GM20431 (cell line): ENCODE data around the gene PDE8A.
"Not testable (repeated sequence)": the region's sequence is repeated elsewhere in the genome, so short reads cannot be mapped to it uniquely, and the experiment has no call there.

Experiments used
- in situ Hi-C: fragments of 300-500 bp; cut with MseI, MboI; formaldehyde crosslinking; loops from one replicate; pipeline ENCODE4 v1.15.0; 2020; ENCODE audit warnings: low sequenced_read_pairs; ENCODE audit not compliant: unreplicated experiment

The PDE8A gene

DNA sequence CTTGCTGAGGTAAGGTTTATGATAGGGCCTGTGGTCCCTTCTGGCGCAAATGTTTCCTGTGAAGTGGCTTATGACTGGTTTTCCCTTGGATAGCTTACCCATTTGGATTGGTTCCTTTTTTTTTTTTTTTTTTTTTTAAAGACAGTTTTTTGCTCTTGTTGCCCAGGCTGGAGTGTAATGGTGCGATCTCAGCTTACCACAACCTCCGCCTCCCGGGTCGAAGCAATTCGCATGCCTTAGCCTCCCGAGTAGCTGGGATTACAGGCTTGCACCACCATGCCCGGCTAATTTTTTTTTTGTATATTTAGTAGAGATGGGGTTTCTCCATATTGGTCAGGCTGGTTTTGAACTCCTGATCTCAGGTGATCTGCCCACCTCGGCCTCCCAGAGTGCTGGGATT is 5.7 kb downstream of the PDE8A start:
- in situ Hi-C loops: not testable (repeated sequence)

GRCh38 chr15:84987949-84988624 is 6.4 kb downstream of the PDE8A start:
- in situ Hi-C loops: no loop called here

DNA sequence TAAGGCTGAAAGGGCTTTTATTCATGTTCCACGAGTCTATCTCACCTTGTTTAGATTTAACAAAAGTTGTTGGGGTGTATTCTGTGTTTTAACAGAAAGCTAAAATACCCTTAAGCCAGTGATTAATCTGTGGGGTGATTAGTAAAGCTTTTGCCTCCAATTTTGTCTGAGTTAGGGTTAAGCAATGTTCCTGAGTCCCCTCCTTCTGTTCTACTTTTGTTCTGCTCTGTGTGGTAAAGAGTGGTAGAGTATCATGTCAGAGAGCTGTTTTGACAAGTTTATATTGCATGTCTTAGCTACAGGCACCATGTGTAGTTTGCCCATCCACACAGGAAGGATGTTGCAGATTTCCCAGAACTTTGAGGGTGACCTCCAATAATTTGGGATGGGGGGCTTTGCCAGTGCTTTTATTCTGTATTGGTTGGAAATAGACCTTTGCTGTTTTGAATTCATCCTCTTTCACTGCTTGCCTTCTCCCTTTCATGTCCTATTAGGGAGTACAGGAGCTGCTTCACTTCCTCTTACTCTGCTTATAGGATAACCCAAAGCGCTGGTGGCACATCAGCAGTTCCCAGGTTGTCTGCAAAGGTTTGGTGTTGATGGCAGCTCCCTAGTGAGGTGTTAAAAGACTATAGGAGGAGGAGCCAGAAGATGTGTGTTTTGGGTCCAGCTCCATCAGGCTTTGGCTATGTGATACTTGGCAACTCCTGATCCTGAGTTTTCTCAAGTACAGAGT is 7.4 kb downstream of the PDE8A start:
- in situ Hi-C loops: no loop called here

DNA sequence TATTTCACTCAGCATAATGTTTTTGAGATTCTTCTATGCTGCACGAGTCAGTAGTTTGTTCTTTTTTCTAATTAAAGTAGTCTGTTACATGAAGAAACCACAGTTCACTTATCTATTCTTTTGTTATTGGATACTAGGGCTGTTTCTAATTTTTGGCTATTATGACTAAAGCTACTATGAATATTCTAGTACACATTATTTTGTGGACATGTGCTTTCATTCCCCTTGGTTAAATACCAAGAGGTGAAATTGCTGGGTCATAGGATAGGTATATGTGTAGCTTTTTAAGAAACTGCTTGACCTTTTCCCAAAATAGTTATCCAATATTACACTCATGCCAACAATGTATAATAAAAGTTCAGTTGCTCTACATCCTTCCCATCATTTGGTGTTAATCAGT is 8.9 kb downstream of the PDE8A start:
- in situ Hi-C loops: no loop called here

DNA sequence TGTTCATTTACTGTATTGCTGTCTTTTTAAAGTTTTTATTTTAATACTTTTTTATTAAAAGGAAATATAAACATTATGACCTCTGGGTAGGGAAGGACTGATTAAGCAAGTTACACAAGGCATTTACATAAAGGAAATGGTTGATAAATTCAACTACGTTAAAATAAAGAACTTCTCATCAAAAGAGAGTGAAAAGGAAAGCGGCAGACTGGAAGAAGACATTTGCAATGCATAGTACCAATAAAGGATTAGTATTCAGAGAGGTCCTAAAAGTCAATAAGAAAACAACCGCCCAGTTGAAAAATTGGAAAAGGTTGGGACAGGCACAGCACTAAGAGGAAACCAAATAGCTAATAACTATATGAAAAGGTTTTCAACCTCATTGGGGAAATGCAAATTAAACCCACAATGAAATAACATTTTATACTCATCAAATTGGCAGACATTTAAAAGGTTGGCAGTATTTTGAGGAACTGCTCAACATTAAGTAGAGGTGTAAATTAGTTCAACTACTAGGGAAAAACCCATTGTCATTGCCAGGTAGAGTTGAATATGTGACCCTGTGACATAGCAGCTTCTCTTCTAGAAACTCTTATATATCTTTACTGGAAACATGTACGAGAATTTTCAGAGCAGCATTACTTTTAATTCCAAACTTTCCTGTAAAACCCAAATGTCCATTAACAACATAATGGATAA is 9.5 kb downstream of the PDE8A start:
- in situ Hi-C loops: no loop called here

- in situ Hi-C loops: no loop called here
Measured at GRCh38 chr15:84992157-84992944, 10.7 kb downstream of the PDE8A start.

DNA sequence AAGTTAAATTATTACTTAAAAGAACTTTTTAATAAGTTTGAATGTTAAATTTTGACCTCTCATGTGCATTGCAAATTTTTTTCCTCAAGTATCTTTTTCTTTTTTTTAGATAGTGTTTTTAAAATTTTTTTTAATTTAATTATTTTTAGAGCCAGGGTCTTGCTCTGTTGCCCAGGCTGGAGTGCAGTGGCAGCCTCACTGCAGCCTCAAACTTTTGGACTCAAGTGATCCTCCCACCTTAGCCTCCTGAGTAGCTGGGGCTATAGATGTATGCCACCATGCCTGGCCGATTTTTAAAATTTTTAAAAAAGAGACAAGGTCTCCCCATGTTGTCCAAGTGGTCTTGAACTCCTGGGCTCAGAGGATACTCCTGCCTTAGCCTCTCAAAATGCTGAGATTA is 14.4 kb downstream of the PDE8A start:
- in situ Hi-C loops: no loop called here

- in situ Hi-C loops: not testable (repeated sequence)
Measured at GRCh38 chr15:84996714-84997113, 15.1 kb downstream of the PDE8A start.

DNA sequence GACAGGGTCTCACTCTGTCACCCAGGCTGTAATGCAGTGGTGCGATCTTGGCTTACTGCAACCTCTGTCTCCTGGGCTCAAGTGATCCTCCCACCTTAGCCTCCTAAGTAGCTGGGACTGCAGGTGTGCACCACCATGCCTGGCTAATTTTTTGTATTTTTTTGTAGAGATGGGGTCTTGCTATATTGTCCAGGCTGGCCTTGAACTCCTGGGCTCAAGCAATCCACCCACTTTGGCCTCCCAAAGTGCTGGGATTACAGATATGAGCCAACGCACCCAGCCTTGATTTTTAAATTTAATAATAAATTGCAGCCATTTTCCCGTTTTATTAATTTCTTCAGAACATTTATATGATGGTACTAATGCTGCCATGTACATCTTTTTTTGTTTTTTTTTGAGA is 15.6 kb downstream of the PDE8A start:
- in situ Hi-C loops: not testable (repeated sequence)

GRCh38 chr15:85000189-85000864 is 18.7 kb downstream of the PDE8A start:
- in situ Hi-C loops: no loop called here

DNA sequence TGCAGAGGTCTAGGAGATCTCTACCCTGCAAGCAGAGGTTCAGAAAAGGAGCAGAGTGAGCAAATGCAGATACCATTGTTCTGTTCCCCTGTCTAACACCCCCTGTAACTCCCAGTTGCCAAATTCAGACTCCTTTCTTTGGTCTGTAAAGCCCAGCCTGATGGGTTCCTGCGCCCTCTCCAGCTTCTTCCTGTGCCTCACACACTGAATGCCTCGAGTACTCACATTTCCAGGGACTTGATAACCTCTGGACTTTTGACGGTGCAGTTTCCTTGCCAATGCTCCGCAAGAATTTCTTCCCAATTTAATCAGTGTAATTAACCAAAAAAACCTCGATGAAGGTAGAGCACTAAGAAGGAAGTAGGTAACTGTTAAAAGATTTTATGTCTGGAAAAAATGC is 19.3 kb downstream of the PDE8A start:
- in situ Hi-C loops: no loop called here

- in situ Hi-C loops: no loop called here
Measured at GRCh38 chr15:85002517-85002916, 20.9 kb downstream of the PDE8A start.

- in situ Hi-C loops: no loop called here
Measured at GRCh38 chr15:85003593-85004312, 22.1 kb downstream of the PDE8A start.

GRCh38 chr15:85004550-85004949 is 22.9 kb downstream of the PDE8A start:
- in situ Hi-C loops: no loop called here

DNA sequence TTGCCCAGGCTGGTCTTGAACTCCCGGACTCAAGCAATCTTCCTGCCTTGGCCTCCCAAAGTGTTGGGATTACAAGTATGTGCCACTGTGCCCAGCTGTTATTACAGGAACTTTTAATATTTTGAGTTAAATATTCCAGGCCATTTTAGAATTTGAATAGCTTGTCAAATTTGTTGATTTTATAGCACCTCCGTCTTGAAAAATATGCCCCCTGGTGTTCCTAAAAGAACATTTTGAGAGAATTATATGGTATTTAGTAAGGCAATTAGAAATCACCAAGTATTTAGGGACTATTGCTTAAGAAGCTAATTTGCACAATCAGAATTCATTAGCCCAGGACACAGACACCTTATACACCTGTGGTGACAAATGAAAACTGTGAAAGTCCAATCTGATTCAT is 23.7 kb downstream of the PDE8A start:
- in situ Hi-C loops: no loop called here

- in situ Hi-C loops: no loop called here
Measured at GRCh38 chr15:85005746-85006145, 24.1 kb downstream of the PDE8A start.

- in situ Hi-C loops: no loop called here
Measured at GRCh38 chr15:85006201-85006600, 24.5 kb downstream of the PDE8A start.

DNA sequence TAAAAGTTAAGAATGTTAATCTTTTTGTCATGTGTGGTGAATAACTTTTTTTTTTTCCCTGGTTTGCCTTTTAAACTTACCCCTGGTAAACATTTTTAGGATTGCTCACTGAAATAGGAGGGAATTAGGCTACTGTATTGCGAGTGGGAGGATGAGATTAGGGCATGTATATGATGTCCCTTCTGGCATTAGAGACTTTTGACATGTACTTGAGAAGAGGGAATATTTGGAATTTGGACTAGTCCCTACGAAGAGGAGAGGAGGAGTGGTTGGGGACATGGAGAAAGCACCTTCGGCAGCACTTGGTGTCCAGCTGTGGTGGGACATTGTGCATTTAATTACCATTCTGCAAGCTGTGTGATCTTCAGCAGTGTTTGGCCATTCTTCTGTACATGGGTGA is 25.0 kb downstream of the PDE8A start:
- in situ Hi-C loops: no loop called here

DNA sequence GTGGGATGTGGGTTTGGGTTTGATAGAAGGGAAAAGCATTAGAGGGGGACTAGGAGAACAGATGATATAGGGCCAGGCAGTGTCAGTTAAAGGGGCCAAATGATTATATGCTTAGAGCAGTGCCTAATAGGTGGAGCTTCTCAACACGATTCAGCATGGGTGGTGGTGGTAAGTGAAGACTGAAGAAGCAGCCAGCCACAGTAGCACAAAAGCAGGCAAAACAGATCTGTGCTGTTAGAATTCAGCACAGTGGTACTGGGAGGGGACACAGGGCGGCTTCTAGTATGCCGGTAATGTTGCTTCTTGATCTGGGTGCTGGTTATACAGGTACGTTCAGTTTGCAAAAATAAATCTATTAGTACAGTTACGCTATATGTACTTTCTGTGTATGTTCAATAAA is 25.5 kb downstream of the PDE8A start:
- in situ Hi-C loops: no loop called here
